Tibial artery (tissue), 4 donors: ENCODE data around the gene CFAP54.
A peak's percentile ranks its signal among the peaks of the same experiment; 100 is the strongest.

Source experiments
- DNase-seq, 2 donors: peaks; one replicate each; pipeline ENCODE4 v3.0.0-alpha.2; 2019
- H3K27ac ChIP-seq, 2 donors: fragments of 200-600 bp; sonication (generic) in 1 of 2; 1 replicate in 1 of 2; 2 replicates in 1 of 2; pipeline ENCODE4 v1.5.1; 2018 to 2019; ENCODE audit warnings: mild to moderate bottlenecking in 1 of 2
- H3K27me3 ChIP-seq, 2 donors: fragments of 200-600 bp; sonication (generic) in 1 of 2; one replicate each; pipeline versions ENCODE4 v1.5.1 to v1.6.0; 2016 to 2019
- H3K36me3 ChIP-seq, 3 donors: fragments of 200-600 bp; sonication (generic) in 2 of 3; one replicate each; pipeline ENCODE4 v1.5.1; 2016 to 2019; ENCODE audit warnings: mild to moderate bottlenecking in 2 of 3
- H3K4me1 ChIP-seq, 4 donors: fragments of 200-600 bp; sonication (generic) in 2 of 4; 1 replicate in 3 of 4; 2 replicates in 1 of 4; pipeline ENCODE4 v1.5.1; 2016 to 2019
- H3K4me3 ChIP-seq, 2 donors: fragments of 200-600 bp; sonication (generic) in 1 of 2; 1 replicate in 1 of 2; 2 replicates in 1 of 2; pipeline ENCODE4 v1.5.1; 2018 to 2019; ENCODE audit warnings: mild to moderate bottlenecking in 2 of 2
- H3K9me3 ChIP-seq, 3 donors: fragments of 200-600 bp; sonication (generic) in 1 of 3; one replicate each; pipeline ENCODE4 v1.5.1; 2016 to 2019
- CTCF ChIP-seq, 2 experiments: fragments of 200-600 bp in 1 of 2; fragments of 450-650 bp in 1 of 2; IDR thresholded peaks; one replicate each; pipeline ENCODE4 v1.5.1; 2017 to 2019; ENCODE audit warnings: antibody characterized with exemption in 2 of 2, mild to moderate bottlenecking in 1 of 2, moderate library complexity in 1 of 2
- intact Hi-C: fragments of 100-400 bp; cut with DNase I; formaldehyde crosslinking; loops from one replicate; pipeline ENCODE4 v1.15.0; 2023; ENCODE audit warnings: low total_unique reads

CFAP54 gene

GRCh38 chr12:96908423-96908675 lies 419.0 kb downstream of the CFAP54 start:
- no peak overlapping the region for H3K27ac ChIP-seq
- H3K4me3 ChIP-seq: peak overlapping the region; percentile 91
- intact Hi-C loops: no loop called here
- peaks cover 0 to 22% (median 8%) of the 10 kb centered on the region in 4 donors for H3K4me1 ChIP-seq
- H3K27me3 ChIP-seq: no peaks in the 10 kb centered on the region
- no peaks in the 10 kb centered on the region for H3K36me3 ChIP-seq
- H3K9me3 ChIP-seq: no peaks in the 10 kb centered on the region
- no peak for DNase-seq
- TF ChIP-seq CTCF (IDR thresholded peaks at IDR 0.05): no peak

GRCh38 chr12:96912261-96912660 lies 422.9 kb downstream of the CFAP54 start:
- H3K27ac ChIP-seq: no peak overlapping the region
- H3K4me3 ChIP-seq: no peak overlapping the region
- no peak for TF ChIP-seq CTCF (IDR thresholded peaks at IDR 0.05)
- intact Hi-C loops: no loop called here
- H3K4me1 ChIP-seq: peaks cover 0 to 19% (median 7%) of the 10 kb centered on the region in 4 donors
- no peak for DNase-seq
- no peaks in the 10 kb centered on the region for H3K27me3 ChIP-seq
- no peaks in the 10 kb centered on the region for H3K36me3 ChIP-seq
- no peaks in the 10 kb centered on the region for H3K9me3 ChIP-seq

GRCh38 chr12:96912943-96913342 lies 423.6 kb downstream of the CFAP54 start:
- no peak overlapping the region for H3K27ac ChIP-seq
- no peak overlapping the region for H3K4me3 ChIP-seq
- no peaks in the 10 kb centered on the region for H3K36me3 ChIP-seq
- intact Hi-C loops: no loop called here
- TF ChIP-seq CTCF (IDR thresholded peaks at IDR 0.05): no peak
- H3K27me3 ChIP-seq: no peaks in the 10 kb centered on the region
- peaks cover 0 to 17% (median 6%) of the 10 kb centered on the region in 4 donors for H3K4me1 ChIP-seq
- H3K9me3 ChIP-seq: no peaks in the 10 kb centered on the region
- no peak for DNase-seq

- Histone ChIP-seq H3K27me3 (no peaks in the 10 kb centered on the region), H3K9me3 (peaks cover 0 to 6% (median 4%) of the 10 kb centered on the region in 3 donors), H3K36me3 (peaks cover 5 to 17% (median 16%) of the 10 kb centered on the region in 3 donors), H3K4me3 (no peak overlapping the region), H3K27ac (no peak overlapping the region), H3K4me1 (no peaks in the 10 kb centered on the region)
- no peak for TF ChIP-seq CTCF (IDR thresholded peaks at IDR 0.05)
- DNase-seq: no peak
- intact Hi-C loops: no loop called here
Observed at GRCh38 chr12:96919510-96920210, 430.3 kb downstream of the CFAP54 start.
